Measurements from ENCODE around the gene MAP7D3.

MAP7D3 gene

GRCh38 chrX:136202889-136203288, 48.3 kb downstream of the MAP7D3 start:
- peaks cover 16% of the 10 kb centered on the region for H3K4me1 Mint-ChIP-seq
- H3K27me3 Mint-ChIP-seq (ENCODE audit: low read depth, poor library complexity), result peaks cover 6% of the 10 kb centered on the region
- H3K27ac Mint-ChIP-seq, result no peak overlapping the region
- H3K4me3 Mint-ChIP-seq, result no peak overlapping the region
- TF ChIP-seq CTCF (IDR thresholded peaks at IDR 0.05), result no peak
- H3K9me3 Mint-ChIP-seq, result peaks cover 24% of the 10 kb centered on the region
- H3K36me3 Mint-ChIP-seq (ENCODE audit: low read depth), result peaks cover 7% of the 10 kb centered on the region
- DNase-seq, result no peak

DNA sequence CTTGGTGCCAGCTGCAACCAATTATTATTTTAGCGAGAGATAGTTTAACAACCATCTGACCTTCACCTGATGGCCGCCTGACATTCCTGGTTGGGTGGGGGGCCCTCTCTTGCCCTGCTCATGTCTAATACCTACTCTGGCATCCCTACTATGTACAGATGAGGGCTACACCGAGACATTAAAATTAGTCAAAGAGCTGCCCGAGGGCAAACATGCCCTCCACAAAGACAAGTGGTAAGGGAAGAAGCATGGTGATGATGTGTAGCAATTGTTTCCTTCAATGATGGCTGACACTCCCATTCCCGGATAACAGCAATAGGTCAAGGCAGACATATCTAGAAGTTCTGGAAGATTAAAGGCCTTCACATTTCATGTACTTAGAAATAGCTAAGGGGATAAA, 49.6 kb downstream of the MAP7D3 start:
- Mint-ChIP-seq H3K4me3 (no peak overlapping the region), H3K36me3 (ENCODE audit: low read depth) (no peaks in the 10 kb centered on the region), H3K27me3 (ENCODE audit: low read depth, poor library complexity) (peaks cover 6% of the 10 kb centered on the region), H3K27ac (no peak overlapping the region), H3K4me1 (peaks cover 16% of the 10 kb centered on the region), H3K9me3 (peaks cover 16% of the 10 kb centered on the region)
- no peak for DNase-seq
- no peak for TF ChIP-seq CTCF (IDR thresholded peaks at IDR 0.05)

- Mint-ChIP-seq H3K27ac (no peak overlapping the region), H3K36me3 (ENCODE audit: low read depth) (no peaks in the 10 kb centered on the region), H3K4me1 (peaks cover 16% of the 10 kb centered on the region), H3K9me3 (peaks cover 22% of the 10 kb centered on the region), H3K4me3 (no peak overlapping the region), H3K27me3 (ENCODE audit: low read depth, poor library complexity) (peaks cover under 1% of the 10 kb centered on the region)
- TF ChIP-seq CTCF (IDR thresholded peaks at IDR 0.05), result no peak
- DNase-seq, result no peak
Measured at GRCh38 chrX:136200466-136200865, 50.7 kb downstream of the MAP7D3 start.

- Mint-ChIP-seq H3K9me3 (peaks cover 27% of the 10 kb centered on the region), H3K4me3 (no peak overlapping the region), H3K4me1 (peaks cover 16% of the 10 kb centered on the region), H3K36me3 (ENCODE audit: low read depth) (no peaks in the 10 kb centered on the region), H3K27ac (no peak overlapping the region), H3K27me3 (ENCODE audit: low read depth, poor library complexity) (no peaks in the 10 kb centered on the region)
- TF ChIP-seq CTCF (IDR thresholded peaks at IDR 0.05), result no peak
- DNase-seq, result no peak
Measured at GRCh38 chrX:136199365-136199764, 51.8 kb downstream of the MAP7D3 start.

- no peak for DNase-seq
- Mint-ChIP-seq H3K4me3 (no peak overlapping the region), H3K27ac (no peak overlapping the region), H3K27me3 (ENCODE audit: low read depth, poor library complexity) (no peaks in the 10 kb centered on the region), H3K4me1 (peaks cover 20% of the 10 kb centered on the region), H3K36me3 (ENCODE audit: low read depth) (no peaks in the 10 kb centered on the region), H3K9me3 (peaks cover 29% of the 10 kb centered on the region)
- TF ChIP-seq CTCF (IDR thresholded peaks at IDR 0.05), result no peak
Measured at GRCh38 chrX:136198678-136199243, 52.4 kb downstream of the MAP7D3 start.

DNA sequence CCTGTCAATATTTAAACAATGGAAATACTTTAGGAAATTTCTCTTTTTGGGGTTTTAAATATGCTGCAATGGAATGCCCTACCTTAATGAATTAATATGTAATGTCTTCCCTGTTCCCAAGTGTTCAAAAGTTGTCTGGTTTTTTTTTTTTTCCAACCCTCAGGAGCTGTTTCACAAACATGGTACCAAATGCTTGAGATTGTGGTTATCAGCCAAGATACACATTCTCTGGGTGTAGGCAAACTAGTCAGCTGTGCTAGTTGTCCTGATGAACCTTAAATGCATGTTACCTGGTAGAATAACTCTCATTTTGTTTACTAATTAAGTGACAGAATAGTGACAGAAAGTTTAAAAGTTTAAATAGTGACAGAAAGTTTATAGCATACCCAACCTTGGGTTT, 53.2 kb downstream of the MAP7D3 start:
- H3K27me3 Mint-ChIP-seq (ENCODE audit: low read depth, poor library complexity), result no peaks in the 10 kb centered on the region
- no peak overlapping the region for H3K27ac Mint-ChIP-seq
- H3K9me3 Mint-ChIP-seq, result peaks cover 34% of the 10 kb centered on the region
- no peak for TF ChIP-seq CTCF (IDR thresholded peaks at IDR 0.05)
- DNase-seq, result no peak
- H3K4me1 Mint-ChIP-seq, result peaks cover 19% of the 10 kb centered on the region
- peaks cover 5% of the 10 kb centered on the region for H3K36me3 Mint-ChIP-seq (ENCODE audit: low read depth)
- H3K4me3 Mint-ChIP-seq, result no peak overlapping the region

Measured in nephron progenitor cell (in vitro differentiated cells).